Ecto neural progenitor cell (in vitro differentiated cells): ENCODE results near the gene PSMC3.
A peak's percentile ranks its signal among the peaks of the same experiment; 100 is the strongest.
"Not testable (repeated sequence)": the region's sequence is repeated elsewhere in the genome, so short reads cannot be mapped to it uniquely, and the experiment has no call there.

Source experiments
- DNase-seq: peaks from one replicate; pipeline ENCODE4 v3.0.0-alpha.2; 2018; ENCODE audit warnings: low spot score

The PSMC3 gene

GRCh38 chr11:47426062-47426956 is at the start of gene PSMC3:
TSS of gene PSMC3 (minus strand) at chr11:47426439. CDS start at chr11:47426279, 160 bp downstream.
- DNase-seq = peak; percentile 98

GRCh38 chr11:47470671-47471070 is 44.4 kb upstream of the PSMC3 start:
- no peak for DNase-seq

- DNase-seq = no peak
These were observed 43.3 kb upstream of the PSMC3 start for GRCh38 chr11:47469361-47470179.

GRCh38 chr11:47468598-47469214 is 42.5 kb upstream of the PSMC3 start:
- no peak for DNase-seq

GRCh38 chr11:47467357-47467756 is 41.1 kb upstream of the PSMC3 start:
- no peak for DNase-seq

GRCh38 chr11:47466701-47467250 is 40.5 kb upstream of the PSMC3 start:
- DNase-seq = no peak

- DNase-seq = no peak
These were observed 40.0 kb upstream of the PSMC3 start for GRCh38 chr11:47466201-47466600.

GRCh38 chr11:47464483-47464882 is 38.2 kb upstream of the PSMC3 start:
- DNase-seq = no peak

- no peak for DNase-seq
These were observed 35.6 kb upstream of the PSMC3 start for GRCh38 chr11:47461876-47462275.

- DNase-seq = no peak
These were observed 34.5 kb upstream of the PSMC3 start for GRCh38 chr11:47460571-47461235.

GRCh38 chr11:47454258-47454671 is 28.0 kb upstream of the PSMC3 start:
- not testable (repeated sequence) for DNase-seq

- no peak for DNase-seq
These were observed 27.1 kb upstream of the PSMC3 start for GRCh38 chr11:47453365-47453764.

GRCh38 chr11:47451990-47452389 is 25.8 kb upstream of the PSMC3 start:
- DNase-seq = no peak

- no peak for DNase-seq
These were observed 25.2 kb upstream of the PSMC3 start for GRCh38 chr11:47451436-47451835.

GRCh38 chr11:47449541-47449940 is 23.3 kb upstream of the PSMC3 start:
- DNase-seq = no peak

- DNase-seq = no peak
These were observed 22.6 kb upstream of the PSMC3 start, which contains the start of gene RAPSN for GRCh38 chr11:47448566-47449427. TSS of gene RAPSN (minus strand) at chr11:47449136. CDS start at chr11:47448964, 172 bp downstream.

- no peak for DNase-seq
These were observed 21.7 kb upstream of the PSMC3 start for GRCh38 chr11:47447906-47448305.

- no peak for DNase-seq
These were observed 20.6 kb upstream of the PSMC3 start for GRCh38 chr11:47446833-47447232.

- no peak for DNase-seq
These were observed 19.6 kb upstream of the PSMC3 start for GRCh38 chr11:47445840-47446239.

- DNase-seq = no peak
These were observed 17.6 kb upstream of the PSMC3 start for GRCh38 chr11:47443817-47444216.
